ENCODE measurements around the gene INPP5K.

INPP5K gene

GRCh38 chr17:1505586-1505985, 10.8 kb downstream of the INPP5K start:
- no peak for TF ChIP-seq CTCF (IDR thresholded peaks at IDR 0.05; ENCODE audit: borderline replicate concordance, insufficient read depth, low read depth, low read length)
- no peak overlapping the region for H3K4me3 ChIP-seq (ENCODE audit: low read depth, low read length)

DNA sequence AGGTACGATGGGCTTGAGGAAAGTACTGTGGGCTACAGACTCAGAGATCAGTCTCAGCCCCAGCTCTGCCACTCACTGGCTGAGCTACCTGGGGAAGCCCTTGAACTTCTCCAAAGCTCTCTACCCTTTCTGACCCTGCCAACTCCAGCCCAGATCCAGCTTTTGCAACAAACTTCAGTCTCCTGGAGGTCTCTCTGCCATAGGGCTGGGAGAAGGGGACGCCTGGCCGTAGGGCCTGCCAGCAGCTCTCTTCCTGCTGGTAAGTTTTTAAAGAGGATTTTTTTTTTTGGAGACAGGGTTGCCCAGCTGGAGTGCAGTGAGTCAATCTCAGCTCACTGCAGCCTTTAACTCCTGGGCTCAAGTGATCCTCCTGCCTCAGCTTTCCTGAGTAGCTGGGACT, 11.5 kb downstream of the INPP5K start:
- TF ChIP-seq CTCF (IDR thresholded peaks at IDR 0.05; ENCODE audit: borderline replicate concordance, insufficient read depth, low read depth, low read length) = no peak

GRCh38 chr17:1503699-1504098, 12.7 kb downstream of the INPP5K start:
- H3K4me3 ChIP-seq (ENCODE audit: low read depth, low read length) = no peak overlapping the region
- no peak for TF ChIP-seq CTCF (IDR thresholded peaks at IDR 0.05; ENCODE audit: borderline replicate concordance, insufficient read depth, low read depth, low read length)

More for the DNA sequence above, 11.5 kb downstream of the INPP5K start:
- H3K4me3 ChIP-seq (ENCODE audit: low read depth, low read length) = no peak overlapping the region

- TF ChIP-seq CTCF (IDR thresholded peaks at IDR 0.05; ENCODE audit: borderline replicate concordance, insufficient read depth, low read depth, low read length) = no peak
- H3K4me3 ChIP-seq (ENCODE audit: low read depth, low read length) = no peak overlapping the region
These were observed 17.5 kb downstream of the INPP5K start for GRCh38 chr17:1498869-1499268.

DNA sequence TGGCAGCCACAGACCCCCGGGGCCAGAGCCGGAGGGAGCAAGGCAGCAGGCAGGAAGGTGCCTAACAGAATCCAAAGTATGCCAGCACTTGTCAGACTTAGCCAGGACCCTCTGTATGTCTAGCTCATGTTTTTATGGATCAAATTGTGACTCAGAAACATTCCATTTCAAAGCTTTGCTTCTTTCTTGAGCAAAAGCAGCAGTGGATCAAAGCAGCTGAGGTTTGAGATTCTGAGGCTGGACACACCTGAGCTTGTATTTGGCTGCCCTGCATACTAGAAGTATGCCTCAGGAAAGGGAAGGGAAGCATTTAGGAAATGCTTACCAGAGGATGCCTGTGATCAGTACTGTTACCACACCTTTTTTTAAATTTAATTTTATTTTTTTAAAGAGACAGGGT, 18.2 kb downstream of the INPP5K start:
- TF ChIP-seq CTCF (IDR thresholded peaks at IDR 0.05; ENCODE audit: borderline replicate concordance, insufficient read depth, low read depth, low read length) = no peak
- no peak overlapping the region for H3K4me3 ChIP-seq (ENCODE audit: low read depth, low read length)

GRCh38 chr17:1497831-1498230, 18.6 kb downstream of the INPP5K start:
- H3K4me3 ChIP-seq (ENCODE audit: low read depth, low read length) = no peak overlapping the region
- TF ChIP-seq CTCF (IDR thresholded peaks at IDR 0.05; ENCODE audit: borderline replicate concordance, insufficient read depth, low read depth, low read length) = no peak

- no peak overlapping the region for H3K4me3 ChIP-seq (ENCODE audit: low read depth, low read length)
These were observed 19.5 kb downstream of the INPP5K start for GRCh38 chr17:1496869-1497268.

More at GRCh38 chr17:1496869-1497268, 19.5 kb downstream of the INPP5K start:
- TF ChIP-seq CTCF (IDR thresholded peaks at IDR 0.05; ENCODE audit: borderline replicate concordance, insufficient read depth, low read depth, low read length) = no peak

All from GM12875 (cell line).